GM10266 (cell line): ENCODE data around the gene ZFAND3.

Source experiments
- DNase-seq: peaks from one replicate; pipeline ENCODE4 v3.0.0; 2012; ENCODE audit errors: extremely low spot score
- TF ChIP-seq, protein P1 (sequence below): IDR thresholded peaks from 2 replicates; pipeline ENCODE4 v1.5.1; 2012; ENCODE audit warnings: mild to moderate bottlenecking, low read depth; ENCODE audit not compliant: control insufficient read depth, insufficient read depth; ENCODE audit errors: missing control alignments

ZFAND3 gene

GRCh38 chr6:37926661-37927060 lies 107.1 kb downstream of the ZFAND3 start:
- TF ChIP-seq, protein P1, sequence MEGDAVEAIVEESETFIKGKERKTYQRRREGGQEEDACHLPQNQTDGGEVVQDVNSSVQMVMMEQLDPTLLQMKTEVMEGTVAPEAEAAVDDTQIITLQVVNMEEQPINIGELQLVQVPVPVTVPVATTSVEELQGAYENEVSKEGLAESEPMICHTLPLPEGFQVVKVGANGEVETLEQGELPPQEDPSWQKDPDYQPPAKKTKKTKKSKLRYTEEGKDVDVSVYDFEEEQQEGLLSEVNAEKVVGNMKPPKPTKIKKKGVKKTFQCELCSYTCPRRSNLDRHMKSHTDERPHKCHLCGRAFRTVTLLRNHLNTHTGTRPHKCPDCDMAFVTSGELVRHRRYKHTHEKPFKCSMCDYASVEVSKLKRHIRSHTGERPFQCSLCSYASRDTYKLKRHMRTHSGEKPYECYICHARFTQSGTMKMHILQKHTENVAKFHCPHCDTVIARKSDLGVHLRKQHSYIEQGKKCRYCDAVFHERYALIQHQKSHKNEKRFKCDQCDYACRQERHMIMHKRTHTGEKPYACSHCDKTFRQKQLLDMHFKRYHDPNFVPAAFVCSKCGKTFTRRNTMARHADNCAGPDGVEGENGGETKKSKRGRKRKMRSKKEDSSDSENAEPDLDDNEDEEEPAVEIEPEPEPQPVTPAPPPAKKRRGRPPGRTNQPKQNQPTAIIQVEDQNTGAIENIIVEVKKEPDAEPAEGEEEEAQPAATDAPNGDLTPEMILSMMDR: no peak
- DNase-seq: no peak

DNA sequence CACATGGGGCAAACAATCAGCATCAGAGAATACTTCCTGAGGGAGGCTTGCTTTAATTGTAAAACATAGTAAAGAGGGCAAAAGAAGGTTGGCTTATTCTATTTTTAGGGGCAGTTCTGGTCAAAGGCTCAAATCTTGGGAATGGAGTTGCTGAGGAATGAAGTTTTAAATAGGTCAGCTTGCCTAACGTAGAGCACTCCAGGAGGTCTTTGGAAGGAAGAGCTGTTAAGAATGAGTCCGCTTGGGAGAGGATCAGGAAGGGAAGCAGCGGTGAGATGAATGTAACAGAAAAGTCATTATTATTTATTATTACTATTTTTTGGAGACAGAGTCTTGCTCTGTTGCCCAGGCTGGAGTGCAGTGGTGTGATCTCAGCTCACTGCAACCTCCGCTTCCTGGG lies 108.7 kb downstream of the ZFAND3 start:
- TF ChIP-seq, protein P1: no peak
- DNase-seq: no peak

GRCh38 chr6:37930288-37930971 lies 110.9 kb downstream of the ZFAND3 start:
- DNase-seq: no peak
- TF ChIP-seq, protein P1: no peak

- TF ChIP-seq, protein P1: no peak
- DNase-seq: no peak
Observed at GRCh38 chr6:37931066-37931465, 111.5 kb downstream of the ZFAND3 start.

DNA sequence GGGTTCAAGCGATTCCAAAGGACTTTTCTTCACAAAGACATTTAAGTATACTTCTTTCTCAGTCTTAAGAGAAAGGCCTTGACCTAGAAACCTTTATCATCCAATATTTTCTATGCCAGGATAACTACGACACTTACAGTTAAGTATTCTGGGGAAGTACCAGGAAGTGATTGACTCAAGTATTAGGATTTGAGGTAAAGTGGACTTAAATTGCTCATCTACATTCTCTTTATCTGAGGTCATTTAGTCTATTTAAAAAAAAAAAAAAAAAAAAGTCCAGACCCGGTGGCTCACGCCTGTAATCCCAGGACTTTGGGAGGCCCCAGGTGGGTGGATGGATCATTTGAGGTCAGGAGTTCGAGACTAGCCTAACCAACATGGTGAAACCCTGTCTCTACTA lies 114.7 kb downstream of the ZFAND3 start:
- DNase-seq: no peak
- TF ChIP-seq, protein P1: no peak

GRCh38 chr6:37936150-37936549 lies 116.6 kb downstream of the ZFAND3 start:
- TF ChIP-seq, protein P1: no peak
- no peak for DNase-seq

DNA sequence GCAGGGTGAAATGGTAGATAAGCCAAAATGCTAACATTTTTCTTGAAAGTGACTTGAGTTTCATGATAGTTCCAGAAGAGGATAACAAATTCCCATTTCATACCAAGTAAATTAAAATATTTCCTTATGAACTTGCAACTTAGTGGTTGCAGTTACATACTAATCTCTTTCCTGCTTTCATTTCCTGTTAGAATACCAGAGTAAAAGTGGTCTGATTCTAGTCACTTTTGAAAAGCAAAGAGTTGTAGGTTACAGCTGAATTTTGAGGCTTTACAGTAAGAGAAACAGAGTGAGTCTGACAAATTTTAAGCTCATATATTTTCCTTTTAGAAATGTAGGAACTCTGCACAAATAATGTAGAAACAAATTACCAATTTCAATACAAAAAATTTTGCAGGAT lies 117.4 kb downstream of the ZFAND3 start:
- TF ChIP-seq, protein P1: no peak
- DNase-seq: no peak
